Endothelial cell of umbilical vein (primary cell): Measurements from ENCODE around the gene CDK15. TPM values are rescaled to one million over a fixed set of nuclear protein-coding genes. Genes with fewer than 3 reads are reported as not detected.

Experiments
- BruUV-seq: library from RNA; stranded (reverse); fragments of 400-500 nt; replicated peaks from 2 replicates; lab custom pipeline; 2021; lab: Mats Ljungman, UMichigan
- CTCF ChIA-PET: fragments of 300-600, 350-600 bp; sonication (Branson Sonifier 250); formaldehyde crosslinking; loops from one replicate; lab custom pipeline; 2021; ENCODE audit warnings: antibody characterized with exemption, inconsistent platforms; lab: Charles Lee
- POLR2A ChIA-PET: fragments of 300-600, 350-600 bp; sonication (Branson Sonifier 250); formaldehyde crosslinking; loops from one replicate; lab custom pipeline; 2021; ENCODE audit warnings: antibody characterized with exemption, inconsistent platforms; lab: Charles Lee
- DNase-seq: peaks from one replicate; pipeline ENCODE4 v3.0.0-alpha.2; 2011; ENCODE audit warnings: low read depth, low spot score
- FAIRE-seq: peaks from 2 replicates; lab custom pipeline; 2011; peaks lifted over from hg19 to GRCh38; lab: Jason Lieb, UNC
- H2AFZ ChIP-seq: 2 replicates; pipeline ENCODE4 v1.6.0; 2012; ENCODE audit warnings: low read depth, low read length, control low read depth, inconsistent platforms
- H3K27ac ChIP-seq: 2 replicates; pipeline ENCODE4 v1.5.1; 2011; ENCODE audit warnings: low read depth, mild to moderate bottlenecking, control low read depth, low read length, moderate library complexity; ENCODE audit not compliant: insufficient read depth
- H3K27me3 ChIP-seq, 2 experiments: 2 replicates each; pipeline versions ENCODE4 v1.6.0 to v1.6.1; 2011; ENCODE audit warnings: low read length in 2 of 2, mixed read lengths in 1 of 2; ENCODE audit not compliant: control insufficient read depth in 2 of 2, insufficient read depth in 2 of 2
- H3K36me3 ChIP-seq, 2 experiments: 2 replicates in 1 of 2; 3 replicates in 1 of 2; pipeline ENCODE4 v1.5.1; 2011; ENCODE audit warnings: low read length in 2 of 2, mild to moderate bottlenecking in 1 of 2, moderate library complexity in 1 of 2; ENCODE audit not compliant: control insufficient read depth in 2 of 2, insufficient read depth in 2 of 2; ENCODE audit errors: extremely low read depth in 1 of 2
- H3K4me1 ChIP-seq: 3 replicates; pipeline ENCODE4 v1.5.1; 2011; ENCODE audit warnings: mild to moderate bottlenecking, low read length; ENCODE audit not compliant: control insufficient read depth, insufficient read depth; ENCODE audit errors: extremely low read depth
- H3K4me2 ChIP-seq: 2 replicates; pipeline ENCODE4 v1.6.1; 2011; ENCODE audit warnings: low read length, control low read depth, mixed read lengths; ENCODE audit not compliant: insufficient read depth
- H3K4me3 ChIP-seq, 3 experiments: fragments of 200-600 bp in 1 of 3; sonication (generic), shearing (Covaris generic) in 1 of 3; replicated peaks in 1 of 3; 2 replicates each; pipeline ENCODE4 v1.5.1; 2011 to 2016; ENCODE audit warnings: control low read depth in 3 of 3, low read length in 3 of 3, mild to moderate bottlenecking in 2 of 3, inconsistent platforms in 1 of 3, low read depth in 1 of 3, moderate library complexity in 1 of 3; ENCODE audit not compliant: insufficient read depth in 1 of 3
- H3K79me2 ChIP-seq: 2 replicates; pipeline ENCODE4 v1.6.0; 2012; ENCODE audit warnings: low read length, inconsistent platforms; ENCODE audit not compliant: control insufficient read depth, insufficient read depth
- H3K9ac ChIP-seq: replicated peaks from 2 replicates; pipeline ENCODE3; 2011; ENCODE audit warnings: low read length, control low read depth; ENCODE audit not compliant: insufficient read depth; ENCODE audit errors: extremely low read depth
- H3K9me1 ChIP-seq: replicated peaks from 3 replicates; pipeline ENCODE4 v1.6.0; 2011; ENCODE audit warnings: mild to moderate bottlenecking, low read length; ENCODE audit not compliant: control insufficient read depth, insufficient read depth; ENCODE audit errors: extremely low read depth
- H3K9me3 ChIP-seq: replicated peaks from 2 replicates; pipeline ENCODE4 v1.5.1; 2012; ENCODE audit warnings: low read length, inconsistent platforms; ENCODE audit not compliant: control insufficient read depth, insufficient read depth
- H4K20me1 ChIP-seq: replicated peaks from 2 replicates; pipeline ENCODE3; 2011; ENCODE audit warnings: mild to moderate bottlenecking, low read length; ENCODE audit not compliant: control insufficient read depth, insufficient read depth; ENCODE audit errors: extremely low read depth
- EZH2 ChIP-seq: IDR thresholded peaks from 2 replicates; pipeline ENCODE4 v1.6.1; 2012; ENCODE audit warnings: borderline replicate concordance, low read depth, mild to moderate bottlenecking, moderate library complexity, low read length, inconsistent platforms; ENCODE audit not compliant: severe bottlenecking
- GATA2 ChIP-seq: IDR thresholded peaks from 2 replicates; pipeline ENCODE4 v1.7.0; 2011; ENCODE audit warnings: low read depth, mild to moderate bottlenecking, moderate library complexity, mixed read lengths, low read length; ENCODE audit not compliant: insufficient read length, insufficient read depth
- JUN ChIP-seq: IDR thresholded peaks from 2 replicates; pipeline ENCODE4 v1.6.1; 2011; ENCODE audit warnings: borderline replicate concordance, low read depth; ENCODE audit not compliant: insufficient read length, insufficient read depth
- POLR2A ChIP-seq: IDR thresholded peaks from 2 replicates; pipeline ENCODE4 v1.6.1; 2012; ENCODE audit warnings: low read depth, mild to moderate bottlenecking, control low read depth, low read length
- POLR2AphosphoS5 ChIP-seq: IDR thresholded peaks from 2 replicates; pipeline ENCODE4 v1.6.1; 2012; ENCODE audit warnings: low read depth, mild to moderate bottlenecking, control low read depth, low read length, moderate library complexity; ENCODE audit not compliant: insufficient read depth
- dilution Hi-C: fragments of 300-500 bp; cut with MboI; formaldehyde crosslinking; loops from one replicate; pipeline ENCODE4 v1.15.0; 2019; ENCODE audit warnings: low sequenced_read_pairs; ENCODE audit not compliant: extremely low pct_ligation_motif_present
- intact Hi-C: fragments of 100-400 bp; cut with micrococcal nuclease; formaldehyde crosslinking; loops from one replicate; pipeline ENCODE4 v1.10.0; 2022
- polyA plus RNA-seq, 4 experiments: library from polyadenylated mRNA; depleted of rRNA in 3 of 4; stranded (reverse) in 3 of 4; unstranded in 1 of 4; fragments of >200 nt; gene quantifications; 2 replicates each; pipeline versions ENCODE4 v1.2.1 to v1.2.3, GENCODE V29; 2011 to 2012; ENCODE audit warnings: missing spikeins in 1 of 4
- total RNA-seq: library from RNA; stranded (reverse); gene quantifications from 2 replicates; pipeline ENCODE4 v1.2.3, GENCODE V29; 2021
- TF ChIP-seq, protein P1 (sequence below): IDR thresholded peaks from 2 replicates; pipeline ENCODE4 v1.6.1; 2011; ENCODE audit not compliant: insufficient read depth, insufficient read length
- TF ChIP-seq, protein P2 (sequence below), 2 donors: IDR thresholded peaks; 1 replicate in 1 of 2; 2 replicates in 1 of 2; pipeline ENCODE4 v1.5.1; 2011; ENCODE audit warnings: low read length in 2 of 2, mild to moderate bottlenecking in 2 of 2, moderate library complexity in 2 of 2, control low read depth in 1 of 2, inconsistent platforms in 1 of 2, low read depth in 1 of 2; ENCODE audit not compliant: insufficient read depth in 1 of 2; ENCODE audit errors: extremely low read depth in 1 of 2

Gene CDK15
- total and polyA plus RNA-seq, 2 donors (not counting 3 experiments of a cell fraction or from before 2014, with no cell fraction given), result not detected

DNA sequence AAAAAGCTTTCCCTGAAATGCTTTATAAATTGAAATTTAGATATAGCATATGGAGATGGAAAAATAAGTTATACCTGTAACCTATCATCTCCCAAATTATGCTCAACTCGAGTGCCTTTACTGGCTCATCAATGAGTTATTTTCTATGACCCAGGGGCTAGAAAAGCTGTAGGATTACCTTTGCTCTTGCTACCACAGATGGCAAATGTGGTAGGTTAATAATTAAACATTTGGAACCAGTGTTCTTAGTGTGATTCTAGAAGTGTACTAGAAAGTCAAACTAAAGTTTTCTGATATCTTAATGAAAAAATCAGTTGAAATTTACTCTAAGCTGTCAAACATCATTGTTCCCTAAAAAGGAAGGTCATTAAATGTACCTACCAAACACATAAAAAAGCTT is 48.1 kb upstream of the CDK15 start:
- no peak for FAIRE-seq
- intact Hi-C loops, result no loop called here
- ChIA-PET POLR2A (no interaction called here), CTCF (interaction anchor here (0.9 kb wide), 1 partner anchor 9 kb away, joined by 3 read pairs; no protein-coding TSS in a partner anchor)
- Histone ChIP-seq H3K4me1 (no peaks in the 10 kb centered on the region), H2AFZ (no peak overlapping the region), H4K20me1 (no peaks in the 10 kb centered on the region), H3K27ac (no peak overlapping the region), H3K79me2 (no peaks in the 10 kb centered on the region), H3K9ac (no peak overlapping the region), H3K36me3 (peaks cover 16 to 17% of the 10 kb centered on the region in 2 experiments), H3K4me3 (no peak overlapping the region), H3K4me2 (no peak overlapping the region), H3K9me3 (no peaks in the 10 kb centered on the region), H3K27me3 (no peaks in the 10 kb centered on the region), H3K9me1 (no peaks in the 10 kb centered on the region)
- dilution Hi-C loops, result no loop called here
- no peak for TF ChIP-seq JUN
- TF ChIP-seq, protein P1, sequence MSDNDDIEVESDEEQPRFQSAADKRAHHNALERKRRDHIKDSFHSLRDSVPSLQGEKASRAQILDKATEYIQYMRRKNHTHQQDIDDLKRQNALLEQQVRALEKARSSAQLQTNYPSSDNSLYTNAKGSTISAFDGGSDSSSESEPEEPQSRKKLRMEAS, result no peak
- TF ChIP-seq, protein P2, sequence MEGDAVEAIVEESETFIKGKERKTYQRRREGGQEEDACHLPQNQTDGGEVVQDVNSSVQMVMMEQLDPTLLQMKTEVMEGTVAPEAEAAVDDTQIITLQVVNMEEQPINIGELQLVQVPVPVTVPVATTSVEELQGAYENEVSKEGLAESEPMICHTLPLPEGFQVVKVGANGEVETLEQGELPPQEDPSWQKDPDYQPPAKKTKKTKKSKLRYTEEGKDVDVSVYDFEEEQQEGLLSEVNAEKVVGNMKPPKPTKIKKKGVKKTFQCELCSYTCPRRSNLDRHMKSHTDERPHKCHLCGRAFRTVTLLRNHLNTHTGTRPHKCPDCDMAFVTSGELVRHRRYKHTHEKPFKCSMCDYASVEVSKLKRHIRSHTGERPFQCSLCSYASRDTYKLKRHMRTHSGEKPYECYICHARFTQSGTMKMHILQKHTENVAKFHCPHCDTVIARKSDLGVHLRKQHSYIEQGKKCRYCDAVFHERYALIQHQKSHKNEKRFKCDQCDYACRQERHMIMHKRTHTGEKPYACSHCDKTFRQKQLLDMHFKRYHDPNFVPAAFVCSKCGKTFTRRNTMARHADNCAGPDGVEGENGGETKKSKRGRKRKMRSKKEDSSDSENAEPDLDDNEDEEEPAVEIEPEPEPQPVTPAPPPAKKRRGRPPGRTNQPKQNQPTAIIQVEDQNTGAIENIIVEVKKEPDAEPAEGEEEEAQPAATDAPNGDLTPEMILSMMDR (IDR thresholded peaks at IDR 0.05; ENCODE audit: extremely low read depth in 1 of 2, insufficient read depth in 1 of 2, low read depth in 1 of 2, low read length in 2 of 2), result no peak
- no peak for TF ChIP-seq EZH2
- TF ChIP-seq GATA2, result no peak
- no peak for TF ChIP-seq POLR2AphosphoS5
- TF ChIP-seq POLR2A, result no peak
- BruUV-seq, result no TSS peak
- DNase-seq, result no peak
